Liver (tissue), 9 donors: ENCODE results near the gene MLLT6. TPM values are rescaled to one million over a fixed set of nuclear protein-coding genes. Genes with fewer than 3 reads are reported as not detected.
A peak's percentile ranks its signal among the peaks of the same experiment; 100 is the strongest.

Experiments
- DNase-seq: peaks from one replicate; pipeline ENCODE4 v3.0.0-alpha.2; 2017; ENCODE audit warnings: low spot score
- H3K27ac ChIP-seq, 2 donors: one replicate each; pipeline ENCODE4 v1.7.0; 2013; ENCODE audit warnings: inconsistent platforms in 2 of 2, low read length in 2 of 2, control low read depth in 1 of 2, low read depth in 1 of 2, mild to moderate bottlenecking in 1 of 2
- H3K27me3 ChIP-seq, 4 donors: one replicate each; pipeline versions ENCODE4 v1.6.1 to v1.7.0; 2013; ENCODE audit warnings: low read length in 3 of 4, inconsistent platforms in 1 of 4, mild to moderate bottlenecking in 1 of 4, moderate library complexity in 1 of 4; ENCODE audit not compliant: control insufficient read depth in 4 of 4, insufficient read depth in 4 of 4
- H3K36me3 ChIP-seq, 4 donors: one replicate each; pipeline versions ENCODE4 v1.6.1 to v1.7.0; 2013; ENCODE audit warnings: low read length in 3 of 4, mild to moderate bottlenecking in 3 of 4, low read depth in 1 of 4, moderate library complexity in 1 of 4; ENCODE audit not compliant: control insufficient read depth in 4 of 4, insufficient read depth in 3 of 4
- H3K4me1 ChIP-seq, 4 donors: one replicate each; pipeline versions ENCODE4 v1.6.1 to v1.7.0; 2013; ENCODE audit warnings: low read length in 3 of 4, mild to moderate bottlenecking in 3 of 4, moderate library complexity in 1 of 4; ENCODE audit not compliant: control insufficient read depth in 4 of 4, insufficient read depth in 4 of 4
- H3K4me3 ChIP-seq, 3 donors: one replicate each; pipeline versions ENCODE4 v1.6.1 to v1.7.0; 2013; ENCODE audit warnings: low read length in 3 of 3, control low read depth in 1 of 3, low read depth in 1 of 3, mild to moderate bottlenecking in 1 of 3
- H3K9ac ChIP-seq, 2 donors: one replicate each; pipeline ENCODE4 v1.7.0; 2013; ENCODE audit warnings: low read length in 2 of 2, mild to moderate bottlenecking in 2 of 2, moderate library complexity in 2 of 2, control low read depth in 1 of 2, low read depth in 1 of 2
- H3K9me3 ChIP-seq, 4 donors: one replicate each; pipeline versions ENCODE4 v1.6.1 to v1.7.0; 2013; ENCODE audit warnings: low read length in 3 of 4; ENCODE audit not compliant: control insufficient read depth in 4 of 4
- CTCF ChIP-seq: fragments of 150-350 bp; IDR thresholded peaks from 2 replicates; pipeline ENCODE4 v1.5.1; 2017; ENCODE audit warnings: improper control_type of control experiment, low read depth, low read length; ENCODE audit not compliant: missing input control
- EGR1 ChIP-seq, 2 donors: IDR thresholded peaks; 2 replicates each; pipeline ENCODE4 v1.6.1; 2016 to 2018; ENCODE audit warnings: antibody characterized with exemption in 2 of 2, low read depth in 2 of 2
- FOXA2 ChIP-seq: IDR thresholded peaks from 2 replicates; pipeline ENCODE4 v1.6.1; 2016; ENCODE audit warnings: antibody characterized with exemption
- GABPA ChIP-seq, 2 donors: IDR thresholded peaks in 1 of 2; conservative IDR thresholded peaks in 1 of 2; 2 replicates each; pipeline ENCODE4 v1.6.1; 2016; ENCODE audit warnings: antibody characterized with exemption in 2 of 2, mild to moderate bottlenecking in 1 of 2, moderate library complexity in 1 of 2
- HNF4A ChIP-seq, 2 donors: conservative IDR thresholded peaks; 2 replicates each; pipeline ENCODE4 v1.6.1; 2016; ENCODE audit warnings: antibody characterized with exemption in 2 of 2, mild to moderate bottlenecking in 2 of 2
- JUND ChIP-seq, 2 donors: IDR thresholded peaks; 2 replicates each; pipeline ENCODE4 v1.6.1; 2016; ENCODE audit warnings: antibody characterized with exemption in 2 of 2
- NR2F2 ChIP-seq: IDR thresholded peaks from 2 replicates; pipeline ENCODE4 v1.6.1; 2016; ENCODE audit warnings: antibody characterized with exemption
- RAD21 ChIP-seq, 2 donors: IDR thresholded peaks; 2 replicates each; pipeline ENCODE4 v1.6.1; 2016; ENCODE audit warnings: antibody characterized with exemption in 2 of 2, mild to moderate bottlenecking in 2 of 2
- RXRA ChIP-seq, 2 donors: IDR thresholded peaks; 2 replicates each; pipeline ENCODE4 v1.6.1; 2017 to 2018; ENCODE audit warnings: antibody characterized with exemption in 2 of 2, mild to moderate bottlenecking in 1 of 2
- SP1 ChIP-seq: IDR thresholded peaks from 2 replicates; pipeline ENCODE4 v1.6.1; 2018; ENCODE audit warnings: antibody characterized with exemption, mild to moderate bottlenecking
- TAF1 ChIP-seq: conservative IDR thresholded peaks from 2 replicates; pipeline ENCODE4 v1.6.1; 2016; ENCODE audit warnings: antibody characterized with exemption, mild to moderate bottlenecking
- YY1 ChIP-seq: IDR thresholded peaks from 2 replicates; pipeline ENCODE4 v1.6.1; 2016; ENCODE audit warnings: antibody characterized with exemption, mild to moderate bottlenecking
- WGBS: extraction: QIAGEN DNeasy Blood & Tissue Kit; methylation state at CpG from one replicate; pipeline ENCODE4 v1.1.7; 2013; 5-methylcytosine and 5-hydroxymethylcytosine counted together
- polyA plus RNA-seq, 2 donors: library from polyadenylated mRNA; stranded (reverse) in 1 of 2; unstranded in 1 of 2; fragments of 200-250 nt in 1 of 2; fragments of >200 nt in 1 of 2; fragmentation: Nextera tagmentation in 1 of 2; extraction: Ambion mirVana in 1 of 2; gene quantifications; one replicate each; pipeline versions ENCODE4 v1.2.1 to v1.2.3, GENCODE V29; 2013 to 2015
- total RNA-seq, 2 donors: library from RNA; depleted of rRNA; stranded (reverse); fragments of >200 nt; gene quantifications; one replicate each; pipeline ENCODE4 v1.2.3, GENCODE V29; 2014
- TF ChIP-seq, protein P1 (sequence below): IDR thresholded peaks from 2 replicates; pipeline ENCODE4 v1.6.1; 2016; ENCODE audit warnings: antibody characterized with exemption, mild to moderate bottlenecking
- TF ChIP-seq, protein P2 (sequence below): IDR thresholded peaks from 2 replicates; pipeline ENCODE4 v1.6.1; 2016; ENCODE audit warnings: antibody characterized with exemption
- donor health status: healthy.
- donor health status: healthy.
- donor health status: healthy.
- donor health status: healthy.
- donor health status: healthy.

MLLT6 gene
- total and polyA plus RNA-seq, 4 donors = 3.3 to 22.8 (median 8.1) TPM

DNA sequence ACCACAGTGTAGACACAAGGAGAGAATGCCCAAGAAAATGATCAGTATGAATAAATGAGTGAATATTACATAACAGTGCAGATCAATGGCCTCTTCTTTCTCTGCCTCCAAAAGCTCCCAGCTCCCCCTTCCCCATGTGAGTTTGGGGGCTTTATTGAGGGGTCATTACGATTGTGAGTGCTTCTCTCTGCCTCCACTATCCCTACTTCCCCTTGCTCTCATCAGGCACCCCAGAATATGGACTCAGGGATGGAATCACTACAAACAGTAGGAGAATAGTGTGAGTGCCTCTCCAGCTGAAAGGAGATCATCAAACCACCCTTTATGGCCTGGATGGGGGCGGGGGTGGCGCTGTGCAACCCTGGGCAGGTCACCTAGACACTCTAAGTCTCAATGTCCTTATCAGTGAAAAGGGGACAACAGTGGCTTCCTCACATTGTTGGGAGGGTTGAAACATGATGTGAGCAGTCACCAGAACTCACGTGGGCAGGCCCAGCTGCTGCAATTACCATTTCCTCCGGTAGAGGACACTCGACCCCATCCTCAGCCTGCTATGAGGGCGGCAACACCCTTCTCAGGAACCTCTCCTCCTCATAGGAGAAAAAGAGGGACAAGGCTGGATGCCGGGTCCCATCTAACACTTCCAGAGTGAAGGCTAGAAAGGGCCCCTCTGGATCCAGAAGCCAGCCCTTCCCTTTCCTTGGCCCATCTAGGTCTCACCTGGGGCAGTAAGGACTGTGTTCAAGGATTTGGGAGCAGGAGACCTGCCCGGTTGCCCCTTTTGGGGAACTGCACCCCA, 28.2 kb upstream of the MLLT6 start:
- no peaks in the 10 kb centered on the region for H3K9me3 ChIP-seq
- H3K4me3 ChIP-seq = no peak overlapping the region
- WGBS = 10% methylated on average over 9 of the region's 9 CpGs
- no peaks in the 10 kb centered on the region for H3K36me3 ChIP-seq
- H3K27me3 ChIP-seq = no peaks in the 10 kb centered on the region
- no peak overlapping the region for H3K9ac ChIP-seq
- TF ChIP-seq FOXA2 = no peak
- no peak for TF ChIP-seq TAF1
- TF ChIP-seq CTCF = peak; percentile 99
- TF ChIP-seq, protein P1, sequence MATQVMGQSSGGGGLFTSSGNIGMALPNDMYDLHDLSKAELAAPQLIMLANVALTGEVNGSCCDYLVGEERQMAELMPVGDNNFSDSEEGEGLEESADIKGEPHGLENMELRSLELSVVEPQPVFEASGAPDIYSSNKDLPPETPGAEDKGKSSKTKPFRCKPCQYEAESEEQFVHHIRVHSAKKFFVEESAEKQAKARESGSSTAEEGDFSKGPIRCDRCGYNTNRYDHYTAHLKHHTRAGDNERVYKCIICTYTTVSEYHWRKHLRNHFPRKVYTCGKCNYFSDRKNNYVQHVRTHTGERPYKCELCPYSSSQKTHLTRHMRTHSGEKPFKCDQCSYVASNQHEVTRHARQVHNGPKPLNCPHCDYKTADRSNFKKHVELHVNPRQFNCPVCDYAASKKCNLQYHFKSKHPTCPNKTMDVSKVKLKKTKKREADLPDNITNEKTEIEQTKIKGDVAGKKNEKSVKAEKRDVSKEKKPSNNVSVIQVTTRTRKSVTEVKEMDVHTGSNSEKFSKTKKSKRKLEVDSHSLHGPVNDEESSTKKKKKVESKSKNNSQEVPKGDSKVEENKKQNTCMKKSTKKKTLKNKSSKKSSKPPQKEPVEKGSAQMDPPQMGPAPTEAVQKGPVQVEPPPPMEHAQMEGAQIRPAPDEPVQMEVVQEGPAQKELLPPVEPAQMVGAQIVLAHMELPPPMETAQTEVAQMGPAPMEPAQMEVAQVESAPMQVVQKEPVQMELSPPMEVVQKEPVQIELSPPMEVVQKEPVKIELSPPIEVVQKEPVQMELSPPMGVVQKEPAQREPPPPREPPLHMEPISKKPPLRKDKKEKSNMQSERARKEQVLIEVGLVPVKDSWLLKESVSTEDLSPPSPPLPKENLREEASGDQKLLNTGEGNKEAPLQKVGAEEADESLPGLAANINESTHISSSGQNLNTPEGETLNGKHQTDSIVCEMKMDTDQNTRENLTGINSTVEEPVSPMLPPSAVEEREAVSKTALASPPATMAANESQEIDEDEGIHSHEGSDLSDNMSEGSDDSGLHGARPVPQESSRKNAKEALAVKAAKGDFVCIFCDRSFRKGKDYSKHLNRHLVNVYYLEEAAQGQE = no peak
- peak in 1 of 2 donors; percentile 21 for TF ChIP-seq RXRA (IDR thresholded peaks at IDR 0.05)
- peak; percentile 97 to 98 for TF ChIP-seq RAD21 (IDR thresholded peaks at IDR 0.05)
- peak; percentile 80 for DNase-seq
- H3K27ac ChIP-seq = peak overlapping the region in 1 of 2 donors; percentile 32
- H3K4me1 ChIP-seq = peaks cover 7 to 20% (median 11%) of the 10 kb centered on the region in 4 donors

DNA sequence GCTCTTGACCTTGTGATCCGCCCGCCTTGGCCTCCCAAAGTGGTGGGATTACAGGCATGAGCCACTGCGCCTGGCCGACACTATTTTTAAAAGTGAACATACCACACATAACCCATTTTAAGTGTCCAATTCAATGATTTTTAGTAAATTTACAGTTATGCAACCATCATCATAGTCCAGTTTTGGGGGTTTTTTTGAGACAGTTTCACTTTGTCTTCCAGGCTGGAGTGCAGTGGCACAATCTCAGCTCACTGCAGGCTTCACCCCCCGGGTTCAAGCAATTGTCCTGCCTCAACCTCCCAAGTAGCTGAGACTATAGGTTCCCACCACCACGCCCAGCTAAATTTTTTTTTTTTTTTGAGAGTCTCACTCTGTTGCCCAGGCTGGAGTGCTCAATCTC, 27.3 kb upstream of the MLLT6 start:
- no peaks in the 10 kb centered on the region for H3K27me3 ChIP-seq
- no peaks in the 10 kb centered on the region for H3K9me3 ChIP-seq
- H3K9ac ChIP-seq = no peak overlapping the region
- no peak overlapping the region for H3K4me3 ChIP-seq
- peaks cover 7 to 20% (median 11%) of the 10 kb centered on the region in 4 donors for H3K4me1 ChIP-seq
- no peak overlapping the region for H3K27ac ChIP-seq
- TF ChIP-seq GABPA (IDR thresholded peaks at IDR 0.05 in 1 of 2, conservative IDR thresholded peaks at IDR 0.05 in 1 of 2) (no peak), YY1 (no peak), TAF1 (no peak), RXRA (IDR thresholded peaks at IDR 0.05) (no peak), JUND (IDR thresholded peaks at IDR 0.05) (no peak), CTCF (no peak), EGR1 (IDR thresholded peaks at IDR 0.05; ENCODE audit: low read depth in 2 of 2) (no peak), HNF4A (conservative IDR thresholded peaks at IDR 0.05) (no peak), NR2F2 (no peak), SP1 (no peak)
- TF ChIP-seq, protein P2, sequence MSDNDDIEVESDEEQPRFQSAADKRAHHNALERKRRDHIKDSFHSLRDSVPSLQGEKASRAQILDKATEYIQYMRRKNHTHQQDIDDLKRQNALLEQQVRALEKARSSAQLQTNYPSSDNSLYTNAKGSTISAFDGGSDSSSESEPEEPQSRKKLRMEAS = no peak
- TF ChIP-seq, protein P1 = no peak
- H3K36me3 ChIP-seq = no peaks in the 10 kb centered on the region
- no peak for DNase-seq
- 82% methylated on average over 6 of the region's 6 CpGs for WGBS
